GM23248 (cell line): Measurements from ENCODE around the gene MFSD2A. TPM values are rescaled to one million over a fixed set of nuclear protein-coding genes. Genes with fewer than 3 reads are reported as not detected.
"Not testable (repeated sequence)": the region's sequence is repeated elsewhere in the genome, so short reads cannot be mapped to it uniquely, and the experiment has no call there.

Source experiments
- DNase-seq: peaks from one replicate; pipeline ENCODE4 v3.0.0-alpha.2; 2015
- H2AFZ ChIP-seq: fragments of 200-600 bp; sonication (generic); 2 replicates; pipeline ENCODE4 v1.6.1; 2016; ENCODE audit warnings: antibody characterized with exemption
- H3F3A ChIP-seq: fragments of 200-600 bp; sonication (generic); 2 replicates; pipeline ENCODE4 v1.6.1; 2016; ENCODE audit warnings: mild to moderate bottlenecking, antibody characterized with exemption, mixed run types; ENCODE audit not compliant: insufficient read depth
- H3K27ac ChIP-seq: fragments of 200-600 bp; sonication (generic); 2 replicates; pipeline ENCODE4 v1.5.1; 2016; ENCODE audit warnings: mild to moderate bottlenecking
- H3K27me3 ChIP-seq: fragments of 200-600 bp; sonication (generic); replicated peaks from 2 replicates; pipeline ENCODE4 v1.6.1; 2016; ENCODE audit warnings: mild to moderate bottlenecking; ENCODE audit not compliant: insufficient read depth
- H3K36me3 ChIP-seq: fragments of 200-600 bp; sonication (generic); 2 replicates; pipeline ENCODE4 v1.6.1; 2016; ENCODE audit warnings: low read depth, mild to moderate bottlenecking
- H3K4me1 ChIP-seq: fragments of 200-600 bp; sonication (generic); 2 replicates; pipeline ENCODE4 v1.6.1; 2016; ENCODE audit warnings: mild to moderate bottlenecking; ENCODE audit not compliant: insufficient read depth
- H3K4me2 ChIP-seq: fragments of 200-600 bp; sonication (generic); one replicate; pipeline ENCODE4 v1.6.1; 2016; ENCODE audit warnings: mild to moderate bottlenecking; ENCODE audit not compliant: unreplicated experiment
- H3K4me3 ChIP-seq: fragments of 200-600 bp; sonication (generic); 2 replicates; pipeline ENCODE4 v1.5.1; 2016; ENCODE audit warnings: mild to moderate bottlenecking
- H3K79me2 ChIP-seq: fragments of 200-600 bp; sonication (generic); 2 replicates; pipeline ENCODE4 v1.6.1; 2016; ENCODE audit warnings: mild to moderate bottlenecking; ENCODE audit not compliant: insufficient read depth
- H3K9ac ChIP-seq: fragments of 200-600 bp; sonication (generic); 2 replicates; pipeline ENCODE4 v1.6.1; 2016; ENCODE audit warnings: mild to moderate bottlenecking
- H3K9me2 ChIP-seq: fragments of 200-600 bp; sonication (generic); 2 replicates; pipeline ENCODE4 v1.6.1; 2016; ENCODE audit warnings: mixed run types, mild to moderate bottlenecking, moderate library complexity; ENCODE audit not compliant: insufficient read depth
- H3K9me3 ChIP-seq: fragments of 200-600 bp; sonication (generic); one replicate; pipeline ENCODE4 v1.6.1; 2017; ENCODE audit warnings: low read depth
- H4K20me1 ChIP-seq: fragments of 200-600 bp; sonication (generic); 2 replicates; pipeline ENCODE4 v1.6.0; 2016; ENCODE audit not compliant: insufficient read depth
- EZH2 ChIP-seq: fragments of 200-600 bp; sonication (generic); IDR thresholded peaks from 2 replicates; pipeline ENCODE4 v1.6.1; 2018; ENCODE audit warnings: antibody characterized with exemption, mild to moderate bottlenecking; ENCODE audit not compliant: insufficient read depth, poor library complexity, severe bottlenecking
- EZH2phosphoT487 ChIP-seq: fragments of 200-600 bp; sonication (generic); IDR thresholded peaks from 2 replicates; pipeline ENCODE4 v1.6.1; 2018; ENCODE audit warnings: antibody characterized with exemption, moderate library complexity, mild to moderate bottlenecking, low read depth; ENCODE audit not compliant: insufficient read depth
- WGBS, 2 experiments: methylation state at CpG; one replicate each; pipeline ENCODE4 v1.1.6; 2015 to 2017; ENCODE audit warnings: low lambda C conversion rate in 2 of 2, low coverage in 1 of 2; ENCODE audit errors: missing lambda C conversion rate in 2 of 2; 5-methylcytosine and 5-hydroxymethylcytosine counted together
- in situ Hi-C: fragments of 300-500 bp; cut with MboI; formaldehyde crosslinking; loops from 2 replicates; pipeline ENCODE4 v1.15.0; 2020
- polyA plus RNA-seq: library from polyadenylated mRNA; unstranded; fragments of >200 nt; fragmentation: Nextera tagmentation; extraction: Ambion mirVana; gene quantifications from 2 replicates; pipeline ENCODE4 v1.2.1, GENCODE V29; 2016
- total RNA-seq: library from RNA; depleted of rRNA; stranded (reverse); fragments of >200 nt; shearing (Covaris generic); gene quantifications from 2 replicates; pipeline ENCODE4 v1.2.3, GENCODE V29; 2014

Gene MFSD2A
- total and polyA plus RNA-seq, 2 experiments from 2014 or later, result 4.2 to 4.6 TPM

DNA sequence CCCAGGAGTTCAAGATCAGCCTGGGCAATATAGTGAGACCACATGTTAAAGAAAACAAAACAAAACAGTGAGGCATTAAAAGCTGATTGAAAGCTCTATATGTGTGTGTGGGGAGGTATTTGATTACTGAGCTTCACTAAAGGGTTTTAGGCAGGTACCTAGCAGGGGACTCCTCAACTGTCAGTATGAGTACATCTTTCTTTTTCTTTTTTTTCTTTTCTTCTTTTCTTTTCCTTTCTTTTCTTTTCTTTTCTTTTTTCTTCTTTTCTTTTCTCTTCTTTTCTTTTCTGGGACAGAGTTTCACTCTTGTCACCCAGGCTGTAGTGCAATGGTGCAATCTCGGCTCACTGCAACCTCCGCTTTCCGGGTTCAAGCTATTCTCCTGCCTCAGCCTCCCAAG is 44.7 kb upstream of the MFSD2A start:
- Histone ChIP-seq H3F3A (no peaks in the 10 kb centered on the region), H3K27ac (no peak overlapping the region), H4K20me1 (no peaks in the 10 kb centered on the region), H3K9me2 (no peaks in the 10 kb centered on the region), H3K79me2 (no peaks in the 10 kb centered on the region), H3K4me1 (no peaks in the 10 kb centered on the region), H3K36me3 (no peaks in the 10 kb centered on the region), H3K9me3 (no peaks in the 10 kb centered on the region), H3K4me2 (no peak overlapping the region), H3K9ac (no peak overlapping the region), H3K27me3 (0 out of 2 replicates have a peak, but pooled peaks cover 3% of the 10 kb centered on the region), H2AFZ (no peak overlapping the region), H3K4me3 (no peak overlapping the region)
- TF ChIP-seq EZH2phosphoT487 (no peak), EZH2 (no peak)
- no peak for DNase-seq
- 90 to 97% methylated on average over 3 of the region's 3 CpGs for WGBS, 2 experiments
- in situ Hi-C loops, result no loop called here

DNA sequence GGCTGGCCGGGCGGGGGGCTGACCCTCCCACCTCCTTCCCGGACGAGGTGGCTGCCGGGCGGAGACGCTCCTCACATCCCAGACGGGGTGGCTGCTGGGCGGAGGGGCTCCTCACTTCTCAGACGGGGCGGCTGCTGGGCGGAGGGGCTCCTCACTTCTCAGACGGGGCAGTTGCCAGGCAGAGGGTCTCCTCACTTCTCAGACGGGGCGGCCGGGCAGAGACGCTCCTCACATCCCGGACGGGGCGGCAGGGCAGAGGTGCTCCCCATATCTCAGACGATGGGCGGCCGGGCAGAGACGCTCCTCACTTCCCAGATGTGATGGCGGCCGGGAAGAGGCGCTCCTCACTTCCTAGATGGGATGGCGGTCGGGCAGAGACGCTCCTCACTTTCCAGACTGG is 41.8 kb upstream of the MFSD2A start:
- H4K20me1 ChIP-seq, in situ Hi-C loops, H3K9me3 ChIP-seq, H3F3A ChIP-seq, H3K4me3 ChIP-seq, H3K9ac ChIP-seq, H3K9me2 ChIP-seq, H3K4me2 ChIP-seq, H3K36me3 ChIP-seq, H3K4me1 ChIP-seq, DNase-seq, H3K27ac ChIP-seq, H2AFZ ChIP-seq, H3K27me3 ChIP-seq, H3K79me2 ChIP-seq: not testable (repeated sequence)
- WGBS, 2 experiments, result 81% methylated on average over 16 of the region's 30 CpGs; no CpG with 5 or more reads in 1 of the 2 experiments

DNA sequence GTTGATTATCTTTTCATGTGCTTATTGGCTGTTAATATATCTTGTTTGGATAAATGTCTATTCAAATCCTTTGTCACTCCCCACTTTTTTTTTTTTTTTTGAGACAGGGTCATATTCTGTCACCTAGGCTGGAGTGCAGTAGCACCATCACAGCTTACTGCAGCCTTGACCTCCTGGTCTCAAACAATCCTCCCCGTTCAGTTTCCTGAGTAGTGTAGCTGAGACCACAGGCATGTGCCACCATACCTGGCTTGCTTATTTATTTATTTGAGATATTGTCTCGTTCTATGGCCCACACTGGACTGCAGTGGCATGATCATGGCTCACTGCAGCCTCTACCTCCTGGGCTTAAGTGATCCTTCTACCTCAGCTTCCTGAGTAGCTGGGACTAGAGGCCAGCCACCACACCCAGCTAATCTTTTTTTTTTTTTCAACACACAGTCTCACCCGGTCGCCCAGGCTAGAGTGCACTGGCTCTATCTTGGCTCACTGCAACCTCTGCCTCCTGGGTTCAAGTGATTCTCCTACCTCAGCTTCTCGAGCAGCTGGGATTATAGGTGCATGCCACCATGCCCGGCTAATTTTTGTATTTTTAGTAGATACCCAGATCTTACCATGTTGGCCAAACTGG is 39.3 kb upstream of the MFSD2A start:
- TF ChIP-seq EZH2phosphoT487 (no peak), EZH2 (no peak)
- Histone ChIP-seq H3K27me3 (0 out of 2 replicates have a peak, but pooled peaks cover 3% of the 10 kb centered on the region), H3K36me3 (no peaks in the 10 kb centered on the region), H3K4me1 (no peaks in the 10 kb centered on the region), H3K27ac (no peak overlapping the region), H3K9me2 (no peaks in the 10 kb centered on the region), H3F3A (no peaks in the 10 kb centered on the region), H3K9me3 (no peaks in the 10 kb centered on the region), H3K4me3 (no peak overlapping the region), H3K4me2 (no peak overlapping the region), H3K9ac (no peak overlapping the region), H3K79me2 (no peaks in the 10 kb centered on the region), H4K20me1 (no peaks in the 10 kb centered on the region), H2AFZ (no peak overlapping the region)
- DNase-seq, result no peak
- in situ Hi-C loops, result no loop called here
- 78 to 82% methylated on average over 5 to 6 of the region's 6 CpGs for WGBS, 2 experiments

- DNase-seq, result no peak
- no peaks in the 10 kb centered on the region for H3F3A ChIP-seq
- H3K27me3 ChIP-seq, result no peaks in the 10 kb centered on the region
- H2AFZ ChIP-seq, result no peak overlapping the region
- in situ Hi-C loops, result no loop called here
- H3K9ac ChIP-seq, result no peak overlapping the region
- H4K20me1 ChIP-seq, result no peaks in the 10 kb centered on the region
- H3K9me2 ChIP-seq, result no peaks in the 10 kb centered on the region
- no peak for TF ChIP-seq EZH2
- no peak for TF ChIP-seq EZH2phosphoT487
- no peaks in the 10 kb centered on the region for H3K4me1 ChIP-seq
- no peaks in the 10 kb centered on the region for H3K36me3 ChIP-seq
- no peaks in the 10 kb centered on the region for H3K9me3 ChIP-seq
- H3K79me2 ChIP-seq, result no peaks in the 10 kb centered on the region
- no peak overlapping the region for H3K27ac ChIP-seq
- no peak overlapping the region for H3K4me2 ChIP-seq
- H3K4me3 ChIP-seq, result no peak overlapping the region
- WGBS, 2 experiments, result 85 to 91% methylated on average over 2 of the region's 2 CpGs
Measured at GRCh38 chr1:39917825-39918224, 37.1 kb upstream of the MFSD2A start.

- DNase-seq, result peak; percentile 78
- TF ChIP-seq EZH2, result no peak
- TF ChIP-seq EZH2phosphoT487, result no peak
- Histone ChIP-seq H3K4me1 (no peaks in the 10 kb centered on the region), H3K9ac (no peak overlapping the region), H3K27ac (no peak overlapping the region), H3K79me2 (no peaks in the 10 kb centered on the region), H3K4me3 (no peak overlapping the region), H3K27me3 (no peaks in the 10 kb centered on the region), H3F3A (no peaks in the 10 kb centered on the region), H3K36me3 (no peaks in the 10 kb centered on the region), H2AFZ (no peak overlapping the region), H3K9me2 (no peaks in the 10 kb centered on the region), H4K20me1 (no peaks in the 10 kb centered on the region), H3K4me2 (no peak overlapping the region), H3K9me3 (no peaks in the 10 kb centered on the region)
- WGBS, 2 experiments, result 56 to 57% methylated on average over 3 of the region's 3 CpGs
- in situ Hi-C loops, result no loop called here
Measured at GRCh38 chr1:39919545-39919944, 35.4 kb upstream of the MFSD2A start.
